GM18870 (cell line): ENCODE results near the gene SLC66A1.
"Not testable (repeated sequence)": the region's sequence is repeated elsewhere in the genome, so short reads cannot be mapped to it uniquely, and the experiment has no call there.

Source experiments
- ATAC-seq: cut with Tn5 transposase; IDR thresholded peaks from one replicate; pipeline ENCODE4 v1.9.1; 2021; ENCODE audit warnings: moderate library complexity; ENCODE audit not compliant: unreplicated experiment

The SLC66A1 gene

DNA sequence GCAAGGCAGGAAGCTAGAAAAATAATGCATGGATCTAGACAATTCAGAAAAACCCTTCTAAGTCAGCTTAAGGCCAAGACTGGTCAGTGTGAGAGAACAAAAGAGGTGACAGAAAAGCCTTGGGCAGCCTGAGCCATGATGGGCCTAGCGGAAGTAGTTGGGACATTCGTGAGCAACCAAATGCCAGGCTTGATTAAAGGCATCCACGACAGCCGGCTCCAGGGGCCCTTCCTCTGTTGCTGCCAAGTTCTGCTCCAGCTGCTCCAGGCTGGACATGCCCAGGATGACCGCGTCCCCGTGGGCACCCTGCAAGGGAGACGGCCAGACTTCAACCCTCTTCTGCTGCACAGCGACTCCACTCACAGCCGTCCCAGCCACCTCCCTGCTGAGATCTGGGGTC, 8.0 kb upstream of the SLC66A1 start:
- ATAC-seq: not testable (repeated sequence)

- no peak for ATAC-seq
Measured at GRCh38 chr1:19305880-19306279, 6.2 kb upstream of the SLC66A1 start.

DNA sequence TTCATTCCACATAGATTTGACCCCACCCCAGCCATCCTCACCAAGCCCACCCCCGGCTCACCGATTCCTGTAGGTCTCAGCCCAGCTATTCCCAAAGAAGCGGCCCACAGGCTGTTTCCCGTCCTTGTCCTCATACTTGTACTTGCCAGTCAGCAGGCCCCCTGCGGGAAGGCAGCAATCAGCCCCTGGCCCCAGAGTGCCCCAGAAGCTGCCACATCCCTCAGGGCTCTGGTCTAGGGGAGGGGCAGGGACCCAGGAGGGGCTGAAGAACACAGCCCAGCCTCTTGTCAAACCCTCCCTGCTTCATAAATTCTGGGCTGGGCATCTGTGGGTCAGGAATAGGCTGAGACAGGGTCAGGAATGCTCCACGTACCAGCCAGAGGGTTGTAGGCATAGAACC, 5.2 kb upstream of the SLC66A1 start:
- no peak for ATAC-seq

GRCh38 chr1:19307794-19308508, 4.2 kb upstream of the SLC66A1 start:
- ATAC-seq: no peak

DNA sequence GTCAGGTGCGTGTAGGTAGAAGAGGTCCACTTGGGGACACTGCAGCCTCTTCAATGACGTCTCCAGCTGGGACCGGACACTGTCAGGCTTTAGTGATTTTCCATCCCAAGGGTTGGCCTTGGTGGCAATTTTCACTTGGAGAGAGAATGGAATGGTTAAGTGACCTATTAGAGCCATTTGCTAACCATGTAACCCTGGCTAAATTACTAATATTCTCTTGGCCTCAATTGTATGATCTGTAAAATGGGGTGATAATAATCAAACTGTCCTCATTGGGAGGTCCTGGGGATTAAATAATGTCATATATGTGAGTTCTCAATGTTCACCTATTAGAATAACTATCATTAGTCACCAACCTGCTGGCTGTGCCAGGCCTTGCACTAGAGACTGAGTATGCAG, 3.6 kb upstream of the SLC66A1 start:
- no peak for ATAC-seq

GRCh38 chr1:19309123-19309813, 2.9 kb upstream of the SLC66A1 start:
- no peak for ATAC-seq

GRCh38 chr1:19310061-19310460, 2.1 kb upstream of the SLC66A1 start:
- no peak for ATAC-seq

DNA sequence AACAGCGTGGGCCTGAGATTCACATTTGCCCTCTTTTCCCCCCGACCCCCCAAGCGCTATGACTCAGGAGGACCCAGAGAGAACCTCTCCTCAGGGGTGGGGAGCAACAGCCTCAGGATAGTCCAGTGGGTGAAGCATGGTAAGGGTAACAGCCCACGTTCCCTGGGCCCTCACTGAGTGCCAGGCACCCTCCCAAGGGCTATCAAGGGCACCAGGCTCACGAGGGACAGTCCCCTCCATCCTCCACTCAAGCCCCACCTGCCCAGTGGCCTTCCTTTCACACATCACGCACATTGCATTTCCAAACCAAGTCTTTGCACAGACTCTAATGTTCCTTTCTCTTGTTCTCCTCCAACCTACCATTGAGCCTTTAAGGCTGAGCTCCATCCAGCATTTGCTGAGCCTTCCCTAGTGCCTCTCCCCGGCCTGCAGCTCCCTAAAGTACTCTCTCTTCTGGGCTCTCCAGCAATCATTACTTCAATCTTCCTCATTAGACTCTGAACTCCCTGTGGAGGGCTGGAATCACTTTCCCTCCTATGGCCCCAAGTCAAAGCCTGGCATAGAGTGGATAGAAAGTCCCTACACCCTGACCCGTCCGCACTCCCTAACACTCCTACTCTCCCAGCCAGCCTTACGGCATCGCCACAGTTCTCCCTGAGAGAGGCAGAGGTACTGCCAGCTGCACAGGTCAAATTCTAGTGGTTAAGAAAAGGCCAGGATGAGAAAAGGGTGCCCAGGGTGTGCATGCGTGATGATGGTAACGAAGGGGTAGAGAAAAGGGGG, 1.2 kb upstream of the SLC66A1 start:
- ATAC-seq: no peak

GRCh38 chr1:19311503-19311930, 609 bp upstream of the SLC66A1 start:
- no peak for ATAC-seq

GRCh38 chr1:19312782-19313635, 883 bp downstream of the SLC66A1 start:
- no peak for ATAC-seq

DNA sequence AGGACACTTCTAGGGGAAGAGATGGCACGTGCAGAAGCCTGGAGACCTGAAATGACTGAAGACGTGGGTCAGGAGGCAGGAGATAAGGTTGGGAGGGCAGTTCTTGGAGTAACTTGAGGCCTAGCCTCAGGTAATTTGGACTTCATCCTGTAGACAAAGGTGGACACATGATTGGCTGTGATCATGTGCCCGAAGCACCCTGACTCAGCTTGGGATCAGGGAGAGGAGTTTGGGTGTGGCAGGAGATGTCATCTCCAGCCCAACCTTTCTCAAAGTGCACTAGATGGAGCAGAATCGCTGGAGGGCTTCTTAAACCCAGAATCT, 1.5 kb downstream of the SLC66A1 start:
- no peak for ATAC-seq

DNA sequence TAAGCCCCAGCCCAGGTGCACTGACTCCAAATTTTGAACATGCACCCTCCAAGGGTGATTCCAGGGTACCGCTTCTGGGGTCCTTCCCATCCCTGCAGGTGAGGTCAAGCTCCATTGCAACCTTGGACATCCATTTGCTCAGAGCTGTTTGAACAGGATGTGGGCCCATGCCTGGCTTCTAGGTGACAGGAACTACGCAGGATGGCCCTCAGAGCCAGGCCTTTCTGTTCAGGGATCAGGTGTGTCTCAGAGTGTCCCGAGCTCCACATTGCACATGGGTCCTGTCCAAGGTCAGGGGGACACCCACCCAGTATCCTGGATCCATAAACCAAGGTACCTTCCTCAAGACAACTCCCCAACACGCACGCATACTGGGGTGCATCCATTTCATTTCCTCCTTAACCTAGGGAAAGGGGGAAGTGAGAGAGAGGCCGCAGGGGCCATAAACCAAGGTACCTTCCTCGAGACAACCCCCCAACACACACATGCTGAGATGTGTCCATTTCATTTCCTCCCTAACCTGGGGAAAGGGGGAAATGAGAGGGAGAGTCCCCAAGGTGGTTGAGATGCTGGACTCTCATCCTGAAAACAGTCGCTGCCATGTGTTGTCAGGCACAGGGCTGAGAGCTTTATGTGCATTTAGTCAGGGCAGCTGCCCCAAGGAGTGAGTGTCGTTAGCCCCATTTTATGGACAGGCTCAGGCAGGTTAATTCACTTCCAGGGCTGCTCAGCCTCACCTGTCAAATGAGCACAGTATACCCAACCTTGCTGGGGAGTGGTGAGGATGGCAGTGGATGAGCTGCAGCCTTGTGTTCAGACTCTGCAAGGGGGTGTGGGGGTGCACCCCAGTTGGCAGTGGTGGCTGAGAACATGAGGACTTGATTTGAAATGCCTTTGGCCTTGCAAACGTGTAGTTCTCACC, 2.1 kb downstream of the SLC66A1 start:
- ATAC-seq: no peak

GRCh38 chr1:19315378-19316198, 3.5 kb downstream of the SLC66A1 start:
- ATAC-seq: no peak

DNA sequence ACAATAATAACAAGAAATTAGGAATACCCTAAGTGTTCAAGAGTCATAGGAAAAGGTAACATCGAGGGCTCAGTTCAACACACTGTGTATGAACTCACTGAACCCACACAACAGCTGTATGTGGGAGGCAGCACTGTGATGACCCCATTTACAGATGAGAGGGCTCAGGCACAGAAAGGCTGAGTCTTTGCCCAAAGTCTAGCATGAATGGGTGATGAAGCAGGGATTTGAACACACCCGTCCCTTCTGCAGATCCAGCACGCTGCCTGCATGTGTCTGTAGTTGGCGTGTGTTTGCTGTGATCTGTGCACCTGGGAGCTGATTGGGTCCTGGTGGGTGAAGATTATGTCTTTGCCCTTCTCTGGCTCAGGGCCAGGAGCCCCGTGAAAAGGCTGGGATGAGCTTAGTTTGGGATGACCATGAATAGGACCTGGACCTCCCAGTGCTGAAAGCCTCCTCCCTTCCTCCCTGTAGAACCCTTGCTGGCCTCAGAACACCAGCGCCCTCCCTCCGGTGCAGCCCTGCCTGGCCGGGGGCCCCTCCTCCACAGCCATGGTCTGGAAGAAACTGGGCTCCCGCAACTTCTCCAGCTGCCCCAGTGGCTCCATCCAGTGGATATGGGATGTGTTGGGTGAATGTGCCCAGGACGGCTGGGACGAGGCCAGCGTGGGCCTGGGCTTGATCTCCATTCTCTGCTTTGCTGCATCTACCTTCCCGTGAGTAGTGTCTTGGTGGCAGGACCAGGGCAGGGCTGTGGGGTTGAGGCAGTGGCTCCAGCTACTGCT, 5.2 kb downstream of the SLC66A1 start:
- ATAC-seq: no peak

- ATAC-seq: no peak
Measured at GRCh38 chr1:19319196-19319595, 7.1 kb downstream of the SLC66A1 start.

DNA sequence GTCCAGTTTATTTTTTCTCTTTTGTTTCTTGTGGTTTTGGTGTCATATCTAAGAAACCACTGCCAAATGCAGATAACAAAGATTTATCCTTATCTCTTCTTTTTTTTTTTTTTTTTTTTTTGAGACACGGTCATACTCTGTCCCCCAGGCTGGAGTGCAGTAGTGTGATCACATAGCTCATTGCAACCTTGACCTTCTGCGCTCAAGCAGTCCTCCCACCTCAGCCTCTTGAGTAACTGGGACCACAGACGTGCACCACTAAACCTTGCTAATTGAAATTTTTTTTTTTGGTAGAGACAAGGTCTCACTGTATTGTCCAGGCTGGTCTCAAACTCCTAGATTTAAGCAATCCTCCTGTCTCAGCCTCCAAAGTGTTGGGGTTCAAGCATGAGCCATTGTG, 8.9 kb downstream of the SLC66A1 start:
- no peak for ATAC-seq

- no peak for ATAC-seq
Measured at GRCh38 chr1:19322481-19322880, 10.4 kb downstream of the SLC66A1 start.

- ATAC-seq: no peak
Measured at GRCh38 chr1:19323987-19324664, 12.0 kb downstream of the SLC66A1 start.
